ENCODE results near the gene NPPB. TPM values are rescaled to one million over a fixed set of nuclear protein-coding genes. Genes with fewer than 3 reads are reported as not detected.

NPPB gene
- total RNA-seq, 1 experiment from 2014 or later = 0.35 TPM

GRCh38 chr1:11893907-11894251, 35.1 kb upstream of the NPPB start:
- no peaks in the 10 kb centered on the region for H3K4me1 ChIP-seq (ENCODE audit: insufficient read depth, low read length)
- H3K4me2 ChIP-seq (ENCODE audit: insufficient read depth, insufficient read length, low read length) = no peak overlapping the region
- no peak overlapping the region for H3K4ac ChIP-seq (ENCODE audit: low read depth, low read length)
- H4K5ac ChIP-seq (ENCODE audit: insufficient read length, low read depth, low read length) = no peak overlapping the region
- H2AFZ ChIP-seq (ENCODE audit: low read length) = no peak overlapping the region
- H3K27ac ChIP-seq (ENCODE audit: insufficient read length, low read depth, low read length) = no peak overlapping the region
- no peak overlapping the region for H3K4me3 Mint-ChIP-seq
- H3K27me3 Mint-ChIP-seq (ENCODE audit: low read depth) = no peaks in the 10 kb centered on the region
- no CpG with 5 or more reads among the region's 5 CpGs for WGBS (ENCODE audit: extremely low coverage, insufficient read length, low lambda C conversion rate)
- no peak overlapping the region for H3K23ac ChIP-seq (ENCODE audit: insufficient read length, low read depth, low read length)
- no peak overlapping the region for H2BK12ac ChIP-seq (ENCODE audit: insufficient read length, low read depth, low read length)
- H3K18ac ChIP-seq (ENCODE audit: insufficient read length, low read depth, low read length) = no peak overlapping the region
- peak; percentile 89 for TF ChIP-seq CTCF (conservative IDR thresholded peaks at IDR 0.05)
- no peaks in the 10 kb centered on the region for H3K36me3 Mint-ChIP-seq (ENCODE audit: insufficient read depth in 1 of 3, low read depth in 3 of 3)
- H3K79me2 ChIP-seq (ENCODE audit: insufficient read depth, low read length) = no peaks in the 10 kb centered on the region
- peak overlapping the region in 1 of 3 experiments; percentile 44; a peak in 1 of 7 replicates for H3K27ac Mint-ChIP-seq
- H3K9me3 Mint-ChIP-seq = no peaks in the 10 kb centered on the region
- no peaks in the 10 kb centered on the region for H3K79me1 ChIP-seq (ENCODE audit: insufficient read depth, low read depth, low read length, poor library complexity, severe bottlenecking)
- H2AK5ac ChIP-seq (ENCODE audit: insufficient read length, low read length) = no peak overlapping the region
- no peak overlapping the region for H4K91ac ChIP-seq (ENCODE audit: insufficient read length, low read depth, low read length)
- H3K9ac ChIP-seq (ENCODE audit: extremely low read depth, insufficient read length, low read length) = no peak overlapping the region
- H2BK5ac ChIP-seq (ENCODE audit: insufficient read length, low read length) = no peak overlapping the region
- peak; percentile 83 for DNase-seq
- no peaks in the 10 kb centered on the region for H4K20me1 ChIP-seq (ENCODE audit: control insufficient read depth, insufficient read depth, insufficient read length)
- H2BK15ac ChIP-seq (ENCODE audit: low read depth, low read length) = no peak overlapping the region
- H3T11ph ChIP-seq (ENCODE audit: low read length) = no peak overlapping the region
- no peaks in the 10 kb centered on the region for H3K9me3 ChIP-seq (ENCODE audit: control insufficient read depth, low read depth, low read length)
- H3K56ac ChIP-seq (ENCODE audit: insufficient read length, low read depth, low read length) = no peak overlapping the region
- no peak overlapping the region for H2BK120ac ChIP-seq (ENCODE audit: low read depth, low read length, poor library complexity, severe bottlenecking)
- no peaks in the 10 kb centered on the region for H3K23me2 ChIP-seq (ENCODE audit: insufficient read length, low read depth, low read length, poor library complexity, severe bottlenecking)
- peaks cover 0 to 2% of the 10 kb centered on the region in 2 experiments; a peak in 1 of 4 replicates for H3K4me1 Mint-ChIP-seq
- H4K8ac ChIP-seq (replicated peaks; ENCODE audit: insufficient read length, low read depth, low read length) = no peak overlapping the region
- no peak overlapping the region for H3K14ac ChIP-seq (ENCODE audit: insufficient read depth, low read length)
- H2BK20ac ChIP-seq (ENCODE audit: low read depth, low read length, poor library complexity, severe bottlenecking) = no peak overlapping the region
- no peaks in the 10 kb centered on the region for H3K27me3 ChIP-seq (ENCODE audit: insufficient read depth, low read length)
